ENCODE measurements around the gene DHX32. TPM values are rescaled to one million over a fixed set of nuclear protein-coding genes. Genes with fewer than 3 reads are reported as not detected.
A peak's percentile ranks its signal among the peaks of the same experiment; 100 is the strongest.
"Not testable (repeated sequence)": the region's sequence is repeated elsewhere in the genome, so short reads cannot be mapped to it uniquely, and the experiment has no call there.

DHX32 gene
- 10 to 100 TPM; 21.7 to 52.7 (median 37.6) TPM for total RNA-seq

- Histone ChIP-seq H3K4me3 (no peak within 1 kb of the TSS), H3K4me1 (no peaks in the 10 kb centered on the region), H3K9me3 (peaks cover 0 to 3% of the 10 kb centered on the region in 2 donors), H3K36me3 (peaks cover 0 to 38% (median 3%) of the 10 kb centered on the region in 4 donors), H3K27me3 (no peaks in the 10 kb centered on the region), H3K27ac (no peak within 1 kb of the TSS)
- intact Hi-C loops (cut with DNase I; ENCODE audit: low total_unique reads) (no loop called here), in situ Hi-C loops (cut with MboI; ENCODE audit: low pct_ligation_motif_present in 1 of 4, low pct_unique_long_range_greater_than_20kb in 1 of 4, low sequenced_read_pairs in 3 of 4) (no loop called here)
- TF ChIP-seq POLR2A (IDR thresholded peaks at IDR 0.05) (no peak), CTCF (IDR thresholded peaks at IDR 0.05) (no peak), POLR2AphosphoS5 (IDR thresholded peaks at IDR 0.05) (no peak), EP300 (IDR thresholded peaks at IDR 0.05; ENCODE audit: low read depth) (no peak)
- DNase-seq, result no peak
- WGBS, 2 donors (ENCODE audit: low coverage in 1 of 2), result 63 to 80% methylated on average over 4 of the region's 4 CpGs
These were observed at the start of gene DHX32 for GRCh38 chr10:125881192-125881591. Gene DHX32 (minus strand): TSS chr10:125881292. CDS start chr10:125880824, 468 bp downstream.

- peak overlapping the region; percentile 78 to 83 (median 81) for H3K27ac ChIP-seq
- in situ Hi-C loops (cut with MboI; ENCODE audit: low pct_ligation_motif_present in 1 of 4, low pct_unique_long_range_greater_than_20kb in 1 of 4, low sequenced_read_pairs in 3 of 4), result no loop called here
- H3K36me3 ChIP-seq, result no peaks in the 10 kb centered on the region
- intact Hi-C loops (cut with DNase I; ENCODE audit: low total_unique reads), result no loop called here
- no peak for TF ChIP-seq CTCF (IDR thresholded peaks at IDR 0.05)
- peak; percentile 56 for TF ChIP-seq POLR2A (IDR thresholded peaks at IDR 0.05)
- TF ChIP-seq EP300 (IDR thresholded peaks at IDR 0.05; ENCODE audit: low read depth), result no peak
- peak in 2 of 3 donors; percentile 65 to 69 for TF ChIP-seq POLR2AphosphoS5 (IDR thresholded peaks at IDR 0.05)
- no peaks in the 10 kb centered on the region for H3K9me3 ChIP-seq
- peak overlapping the region in 1 of 4 donors; percentile 28 for H3K4me3 ChIP-seq
- DNase-seq, result peak; percentile 19
- H3K4me1 ChIP-seq, result peaks cover 3 to 25% (median 12%) of the 10 kb centered on the region in 4 donors
- 42 to 50% methylated on average over 4 of the region's 4 CpGs for WGBS, 2 donors (ENCODE audit: low coverage in 1 of 2)
- no peaks in the 10 kb centered on the region for H3K27me3 ChIP-seq
These were observed 48.5 kb upstream of the DHX32 start for GRCh38 chr10:125929618-125930017.

GRCh38 chr10:125928928-125929585 lies 48.0 kb upstream of the DHX32 start:
- no peaks in the 10 kb centered on the region for H3K9me3 ChIP-seq
- peak overlapping the region; percentile 78 to 83 (median 81) for H3K27ac ChIP-seq
- in situ Hi-C loops (cut with MboI; ENCODE audit: low pct_ligation_motif_present in 1 of 4, low pct_unique_long_range_greater_than_20kb in 1 of 4, low sequenced_read_pairs in 3 of 4) (no loop called here), intact Hi-C loops (cut with DNase I; ENCODE audit: low total_unique reads) (no loop called here)
- 43 to 45% methylated on average over 3 to 7 of the region's 7 CpGs for WGBS, 2 donors (ENCODE audit: low coverage in 1 of 2)
- H3K27me3 ChIP-seq, result no peaks in the 10 kb centered on the region
- H3K4me3 ChIP-seq, result peak overlapping the region in 1 of 4 donors; percentile 28
- peaks cover 3 to 20% (median 12%) of the 10 kb centered on the region in 4 donors for H3K4me1 ChIP-seq
- H3K36me3 ChIP-seq, result no peaks in the 10 kb centered on the region
- DNase-seq, result no peak
- TF ChIP-seq EP300 (IDR thresholded peaks at IDR 0.05; ENCODE audit: low read depth) (no peak), POLR2AphosphoS5 (IDR thresholded peaks at IDR 0.05) (no peak), CTCF (IDR thresholded peaks at IDR 0.05) (no peak), POLR2A (IDR thresholded peaks at IDR 0.05) (no peak)

GRCh38 chr10:125927265-125927664 lies 46.2 kb upstream of the DHX32 start:
- WGBS, 2 donors (ENCODE audit: low coverage in 1 of 2), result 67 to 75% methylated on average over 5 of the region's 5 CpGs
- H3K27me3 ChIP-seq; DNase-seq; H3K27ac ChIP-seq; H3K9me3 ChIP-seq; H3K4me3 ChIP-seq; intact Hi-C loops (cut with DNase I; ENCODE audit: low total_unique reads); H3K36me3 ChIP-seq; in situ Hi-C loops (cut with MboI; ENCODE audit: low pct_ligation_motif_present in 1 of 4, low pct_unique_long_range_greater_than_20kb in 1 of 4, low sequenced_read_pairs in 3 of 4): not testable (repeated sequence)
- peaks cover 3 to 20% (median 10%) of the 10 kb centered on the region in 4 donors for H3K4me1 ChIP-seq

Measured in transverse colon (tissue), 4 donors.